Gastrocnemius medialis (tissue), 4 donors: ENCODE measurements around the gene SELENOF. TPM values are rescaled to one million over a fixed set of nuclear protein-coding genes. Genes with fewer than 3 reads are reported as not detected.

Experiments used
- ATAC-seq, 2 donors: fragments of 150-250 bp; one replicate each; pipeline ENCODE4 v1.9.1; 2016
- DNase-seq, 2 donors: peaks; one replicate each; pipeline ENCODE4 v3.0.0-alpha.2; 2019
- H3K27ac ChIP-seq, 4 donors: fragments of 200-600 bp; sonication (generic); 1 replicate in 1 of 4; 2 replicates in 3 of 4; pipeline ENCODE4 v1.5.1; 2016 to 2018; ENCODE audit warnings: mild to moderate bottlenecking in 2 of 4, moderate library complexity in 1 of 4
- H3K27me3 ChIP-seq, 3 donors: fragments of 200-600 bp; sonication (generic) in 2 of 3; 1 replicate in 1 of 3; 2 replicates in 2 of 3; pipeline versions ENCODE4 v1.5.1 to v1.6.0; 2016 to 2019; ENCODE audit warnings: mild to moderate bottlenecking in 1 of 3, moderate library complexity in 1 of 3
- H3K36me3 ChIP-seq, 2 donors: fragments of 200-600 bp; sonication (generic) in 1 of 2; one replicate each; pipeline ENCODE4 v1.5.1; 2017 to 2018
- H3K4me1 ChIP-seq, 2 donors: fragments of 200-600 bp; sonication (generic) in 1 of 2; one replicate each; pipeline ENCODE4 v1.5.1; 2016 to 2017; ENCODE audit warnings: mild to moderate bottlenecking in 2 of 2
- H3K4me3 ChIP-seq, 4 donors: fragments of 200-600 bp; sonication (generic) in 3 of 4; 1 replicate in 1 of 4; 2 replicates in 3 of 4; pipeline ENCODE4 v1.5.1; 2016 to 2019; ENCODE audit warnings: mild to moderate bottlenecking in 2 of 4
- H3K9me3 ChIP-seq, 3 donors: fragments of 200-600 bp; sonication (generic) in 2 of 3; 1 replicate in 1 of 3; 2 replicates in 2 of 3; pipeline ENCODE4 v1.5.1; 2016 to 2019
- CTCF ChIP-seq, 5 experiments: fragments of 450-650 bp in 3 of 5; fragments of 200-600 bp in 2 of 5; sonication (generic) in 2 of 5; IDR thresholded peaks in 4 of 5; conservative IDR thresholded peaks in 1 of 5; 1 replicate in 4 of 5; 2 replicates in 1 of 5; pipeline ENCODE4 v1.5.1; 2016 to 2019; ENCODE audit warnings: antibody characterized with exemption in 5 of 5, mild to moderate bottlenecking in 3 of 5, moderate library complexity in 3 of 5
- POLR2A ChIP-seq, 2 donors: fragments of 450-650 bp; IDR thresholded peaks; one replicate each; pipeline ENCODE4 v1.6.1; 2017; ENCODE audit warnings: antibody characterized with exemption in 2 of 2, mild to moderate bottlenecking in 2 of 2, moderate library complexity in 2 of 2
- in situ Hi-C, 4 donors: fragments of 200-750 bp; cut with MboI; loops; one replicate each; pipeline versions ENCODE4 v1.15.0 to v1.8.0; 2017; ENCODE audit warnings: low sequenced_read_pairs in 4 of 4
- intact Hi-C: fragments of 100-400 bp; cut with DNase I; formaldehyde crosslinking; loops from one replicate; pipeline ENCODE4 v1.15.1; 2023; ENCODE audit warnings: low total_unique reads
- total RNA-seq, 4 donors: library from RNA; depleted of rRNA; stranded (reverse); fragments of >200 nt; gene quantifications; one replicate each; pipeline versions ENCODE4 v1.1.0 to v1.2.3, GENCODE V29; 2016

The SELENOF gene
- total RNA-seq, 4 donors from 2014 or later: 41.3 to 66.8 (median 47.2) TPM

GRCh38 chr1:86933051-86933450 is 19.1 kb upstream of the SELENOF start:
- TF ChIP-seq POLR2A (IDR thresholded peaks at IDR 0.05) (no peak), CTCF (IDR thresholded peaks at IDR 0.05 in 4 of 5, conservative IDR thresholded peaks at IDR 0.05 in 1 of 5) (no peak)
- no peaks in the 10 kb centered on the region for H3K9me3 ChIP-seq
- no peaks in the 10 kb centered on the region for H3K27me3 ChIP-seq
- intact Hi-C loops (no loop called here), in situ Hi-C loops (no loop called here)
- H3K27ac ChIP-seq: no peak overlapping the region
- no peaks in the 10 kb centered on the region for H3K36me3 ChIP-seq
- H3K4me1 ChIP-seq: no peaks in the 10 kb centered on the region
- ATAC-seq: no peak
- no peak overlapping the region for H3K4me3 ChIP-seq
- DNase-seq: no peak

GRCh38 chr1:86928819-86929218 is 14.9 kb upstream of the SELENOF start:
- no peak for ATAC-seq
- H3K4me3 ChIP-seq: no peak overlapping the region
- H3K9me3 ChIP-seq: no peaks in the 10 kb centered on the region
- intact Hi-C loops: no loop called here
- no peak for TF ChIP-seq CTCF (IDR thresholded peaks at IDR 0.05 in 4 of 5, conservative IDR thresholded peaks at IDR 0.05 in 1 of 5)
- no peak for TF ChIP-seq POLR2A (IDR thresholded peaks at IDR 0.05)
- in situ Hi-C loops: no loop called here
- H3K27me3 ChIP-seq: no peaks in the 10 kb centered on the region
- H3K4me1 ChIP-seq: no peaks in the 10 kb centered on the region
- no peak for DNase-seq
- no peaks in the 10 kb centered on the region for H3K36me3 ChIP-seq
- no peak overlapping the region for H3K27ac ChIP-seq

GRCh38 chr1:86926883-86927282 is 13.0 kb upstream of the SELENOF start:
- H3K27ac ChIP-seq: no peak overlapping the region
- no peak for TF ChIP-seq POLR2A (IDR thresholded peaks at IDR 0.05)
- TF ChIP-seq CTCF (IDR thresholded peaks at IDR 0.05 in 4 of 5, conservative IDR thresholded peaks at IDR 0.05 in 1 of 5): no peak
- no peaks in the 10 kb centered on the region for H3K9me3 ChIP-seq
- H3K4me3 ChIP-seq: no peak overlapping the region
- in situ Hi-C loops (no loop called here), intact Hi-C loops (no loop called here)
- H3K27me3 ChIP-seq: no peaks in the 10 kb centered on the region
- no peaks in the 10 kb centered on the region for H3K4me1 ChIP-seq
- ATAC-seq: no peak
- no peak for DNase-seq
- no peaks in the 10 kb centered on the region for H3K36me3 ChIP-seq

GRCh38 chr1:86925742-86926141 is 11.8 kb upstream of the SELENOF start:
- intact Hi-C loops (no loop called here), in situ Hi-C loops (no loop called here)
- H3K36me3 ChIP-seq: no peaks in the 10 kb centered on the region
- no peaks in the 10 kb centered on the region for H3K9me3 ChIP-seq
- DNase-seq (no peak), ATAC-seq (no peak)
- TF ChIP-seq POLR2A (IDR thresholded peaks at IDR 0.05) (no peak), CTCF (IDR thresholded peaks at IDR 0.05 in 4 of 5, conservative IDR thresholded peaks at IDR 0.05 in 1 of 5) (no peak)
- H3K4me1 ChIP-seq: no peaks in the 10 kb centered on the region
- H3K27me3 ChIP-seq: no peaks in the 10 kb centered on the region
- H3K27ac ChIP-seq: no peak overlapping the region
- H3K4me3 ChIP-seq: no peak overlapping the region

- in situ Hi-C loops (loop anchor here in 3 of 4 donors (25.0 kb wide), 3 partner anchors 212 to 1763 kb away; partner anchors contain the start of genes LMO4 (in 1 of the 3), PKN2 (in 1 of the 3) and SH3GLB1 (in 1 of the 3)), intact Hi-C loops (no loop called here)
- Histone ChIP-seq H3K27ac (no peak overlapping the region), H3K4me3 (no peak overlapping the region), H3K4me1 (no peaks in the 10 kb centered on the region), H3K9me3 (no peaks in the 10 kb centered on the region), H3K36me3 (no peaks in the 10 kb centered on the region), H3K27me3 (no peaks in the 10 kb centered on the region)
- DNase-seq: no peak
- TF ChIP-seq CTCF (IDR thresholded peaks at IDR 0.05 in 4 of 5, conservative IDR thresholded peaks at IDR 0.05 in 1 of 5): no peak
- TF ChIP-seq POLR2A (IDR thresholded peaks at IDR 0.05): no peak
- no peak for ATAC-seq
Measured at GRCh38 chr1:86924324-86924960, 10.5 kb upstream of the SELENOF start.
